Measurements from ENCODE around the gene ACTRT1. TPM values are rescaled to one million over a fixed set of nuclear protein-coding genes. Genes with fewer than 3 reads are reported as not detected.

Gene ACTRT1
- total RNA-seq, 1 donor from 2014 or later, result not detected

DNA sequence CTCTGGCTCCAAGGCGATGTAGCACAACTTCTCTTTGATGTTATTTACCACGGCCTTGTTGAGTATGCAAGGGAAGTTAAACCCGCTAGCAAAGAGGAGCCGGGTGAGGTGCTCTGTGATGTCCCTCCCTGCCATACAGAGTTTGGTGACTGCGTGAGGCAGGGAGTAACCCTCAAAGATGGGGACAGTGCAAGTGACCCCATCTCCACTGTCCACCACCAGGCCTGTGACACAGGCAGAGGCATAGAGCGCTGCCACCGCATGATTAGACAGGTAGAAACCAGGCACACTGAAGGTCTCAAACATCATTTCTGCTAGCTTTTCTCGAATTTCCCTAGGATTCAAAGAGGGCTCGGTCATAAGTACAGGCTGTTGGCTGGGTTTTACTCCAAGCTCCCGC lies 677 bp downstream of the ACTRT1 start:
- no peaks in the 10 kb centered on the region for H3K36me3 Mint-ChIP-seq
- H3K27me3 ChIP-seq, result no peaks in the 10 kb centered on the region
- H3K36me3 ChIP-seq, result no peaks in the 10 kb centered on the region
- H3K27ac ChIP-seq, result no peak overlapping the region
- H3K9ac ChIP-seq, result no peak overlapping the region
- no peak for DNase-seq (ENCODE audit: low spot score)
- no peak overlapping the region for H3K4me2 ChIP-seq
- no peak overlapping the region for H3K27ac Mint-ChIP-seq
- H3F3A ChIP-seq (ENCODE audit: low read depth), result no peaks in the 10 kb centered on the region
- H4K20me1 ChIP-seq (ENCODE audit: low read depth), result no peaks in the 10 kb centered on the region
- H3K4me1 ChIP-seq, result no peaks in the 10 kb centered on the region
- no peaks in the 10 kb centered on the region for H3K4me1 Mint-ChIP-seq
- no peaks in the 10 kb centered on the region for H3K9me3 ChIP-seq (ENCODE audit: low read depth)
- H3K4me3 ChIP-seq, result no peak overlapping the region
- H2AFZ ChIP-seq (replicated peaks), result no peak overlapping the region
- H3K79me2 ChIP-seq (ENCODE audit: low read depth), result no peaks in the 10 kb centered on the region
- H3K4me3 Mint-ChIP-seq, result no peak overlapping the region
- TF ChIP-seq EZH2 (IDR thresholded peaks at IDR 0.05), result no peak
- no peak for TF ChIP-seq CTCF (IDR thresholded peaks at IDR 0.05)
- TF ChIP-seq EZH2phosphoT487 (IDR thresholded peaks at IDR 0.05), result no peak
- no peaks in the 10 kb centered on the region for H3K27me3 Mint-ChIP-seq (ENCODE audit: insufficient read depth, low read depth)
- peaks cover 2% of the 10 kb centered on the region for H3K9me3 Mint-ChIP-seq

DNA sequence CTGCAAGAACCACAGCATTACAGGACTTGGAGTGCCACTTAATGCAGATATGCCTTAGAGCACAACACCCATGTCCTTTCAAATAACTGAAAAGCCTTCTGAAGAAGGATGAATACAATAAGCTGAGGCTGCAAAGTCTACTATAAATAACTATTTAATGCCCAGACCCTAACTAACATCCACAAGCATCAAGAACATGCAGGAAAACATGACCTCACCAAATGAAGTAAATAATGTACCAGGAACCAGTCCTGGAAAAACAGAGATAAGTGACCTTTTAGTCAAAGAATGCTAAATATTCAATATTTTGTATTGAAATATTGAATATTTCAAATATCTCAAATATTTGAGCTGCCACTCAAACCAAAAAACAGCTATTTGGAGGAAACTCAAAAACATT lies 16.9 kb downstream of the ACTRT1 start:
- H3K79me2 ChIP-seq (ENCODE audit: low read depth), result no peaks in the 10 kb centered on the region
- H3K9me3 ChIP-seq (ENCODE audit: low read depth), result no peaks in the 10 kb centered on the region
- Mint-ChIP-seq H3K4me3 (no peak overlapping the region), H3K4me1 (no peaks in the 10 kb centered on the region), H3K36me3 (no peaks in the 10 kb centered on the region), H3K9me3 (peaks cover 2% of the 10 kb centered on the region), H3K27me3 (ENCODE audit: insufficient read depth, low read depth) (no peaks in the 10 kb centered on the region), H3K27ac (no peak overlapping the region)
- no peak overlapping the region for H3K4me3 ChIP-seq
- TF ChIP-seq CTCF (IDR thresholded peaks at IDR 0.05) (no peak), EZH2 (IDR thresholded peaks at IDR 0.05) (no peak), EZH2phosphoT487 (IDR thresholded peaks at IDR 0.05) (no peak)
- DNase-seq (ENCODE audit: low spot score), result no peak
- no peak overlapping the region for H2AFZ ChIP-seq (replicated peaks)
- H3F3A ChIP-seq (ENCODE audit: low read depth), result no peaks in the 10 kb centered on the region
- H3K4me1 ChIP-seq, result no peaks in the 10 kb centered on the region
- H3K36me3 ChIP-seq, result no peaks in the 10 kb centered on the region
- no peak overlapping the region for H3K4me2 ChIP-seq
- no peak overlapping the region for H3K9ac ChIP-seq
- H3K27me3 ChIP-seq, result no peaks in the 10 kb centered on the region
- H3K27ac ChIP-seq, result no peak overlapping the region
- H4K20me1 ChIP-seq (ENCODE audit: low read depth), result no peaks in the 10 kb centered on the region

DNA sequence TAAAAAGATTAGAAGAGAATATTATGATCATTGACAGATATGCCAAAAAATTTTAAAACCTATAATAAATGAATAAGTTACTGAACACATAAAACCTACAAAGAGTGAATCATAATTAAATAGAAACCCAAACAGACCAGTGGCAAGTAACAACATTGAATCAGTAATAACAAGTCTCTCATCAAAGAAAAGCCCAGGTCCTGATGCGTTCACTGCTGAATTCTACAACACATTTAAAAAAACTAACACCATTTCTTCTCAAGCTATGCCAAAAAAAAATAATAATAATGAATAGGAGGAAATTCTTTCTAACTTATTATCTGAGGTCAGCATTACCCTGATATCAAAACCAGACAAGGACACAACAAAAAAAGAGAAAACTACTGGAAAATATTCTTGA lies 30.6 kb downstream of the ACTRT1 start:
- Mint-ChIP-seq H3K9me3 (peaks cover 10% of the 10 kb centered on the region), H3K4me3 (no peak overlapping the region), H3K27ac (no peak overlapping the region)

More for the DNA sequence above, 30.6 kb downstream of the ACTRT1 start:
- peaks cover 3% of the 10 kb centered on the region for H3K36me3 ChIP-seq
- no peak overlapping the region for H3K4me3 ChIP-seq
- no peaks in the 10 kb centered on the region for H3K79me2 ChIP-seq (ENCODE audit: low read depth)
- Mint-ChIP-seq H3K4me1 (no peaks in the 10 kb centered on the region), H3K36me3 (no peaks in the 10 kb centered on the region), H3K27me3 (ENCODE audit: insufficient read depth, low read depth) (no peaks in the 10 kb centered on the region)
- DNase-seq (ENCODE audit: low spot score), result no peak
- no peak overlapping the region for H3K9ac ChIP-seq
- H2AFZ ChIP-seq (replicated peaks), result no peak overlapping the region
- TF ChIP-seq CTCF (IDR thresholded peaks at IDR 0.05) (no peak), EZH2 (IDR thresholded peaks at IDR 0.05) (no peak), EZH2phosphoT487 (IDR thresholded peaks at IDR 0.05) (no peak)
- H3K27me3 ChIP-seq, result no peaks in the 10 kb centered on the region
- H3K27ac ChIP-seq, result no peak overlapping the region
- no peaks in the 10 kb centered on the region for H3K4me1 ChIP-seq
- H3K9me3 ChIP-seq (ENCODE audit: low read depth), result peaks cover 4% of the 10 kb centered on the region
- H3K4me2 ChIP-seq, result no peak overlapping the region
- no peaks in the 10 kb centered on the region for H4K20me1 ChIP-seq (ENCODE audit: low read depth)
- H3F3A ChIP-seq (ENCODE audit: low read depth), result no peaks in the 10 kb centered on the region

All from neural progenitor cell (in vitro differentiated cells).